Hematopoietic multipotent progenitor cell treated with erythropoietin and hydrocortisone succinate and interleukin-3 and kit ligand, for 17 days (in vitro differentiated cells): ENCODE measurements around the gene KLHDC8B.

Experiments
- DNase-seq: peaks from one replicate; pipeline ENCODE4 v3.0.0-alpha.2; 2015; ENCODE audit warnings: low spot score

The KLHDC8B gene

GRCh38 chr3:49158792-49159191 is 12.6 kb upstream of the KLHDC8B start:
- no peak for DNase-seq

DNA sequence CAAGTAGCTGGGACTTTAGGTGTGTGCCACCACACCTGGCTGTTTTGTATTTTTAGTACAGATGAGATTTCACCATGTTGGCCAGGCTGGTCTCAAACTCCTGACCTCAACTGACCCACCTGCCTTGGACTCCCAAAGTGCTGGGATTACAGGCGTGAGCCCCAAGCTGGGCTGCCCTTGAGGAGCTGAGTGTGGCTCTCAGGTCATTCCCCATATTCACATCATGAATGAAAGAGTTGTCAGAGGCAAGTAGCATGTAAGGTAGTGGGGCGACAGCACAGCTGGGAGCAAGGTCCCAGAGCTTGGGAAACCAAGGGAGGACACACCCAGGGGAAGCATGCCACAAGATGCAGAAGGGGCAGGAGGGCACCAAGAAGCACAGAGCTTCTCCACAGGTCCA is 10.2 kb upstream of the KLHDC8B start:
- DNase-seq: no peak

DNA sequence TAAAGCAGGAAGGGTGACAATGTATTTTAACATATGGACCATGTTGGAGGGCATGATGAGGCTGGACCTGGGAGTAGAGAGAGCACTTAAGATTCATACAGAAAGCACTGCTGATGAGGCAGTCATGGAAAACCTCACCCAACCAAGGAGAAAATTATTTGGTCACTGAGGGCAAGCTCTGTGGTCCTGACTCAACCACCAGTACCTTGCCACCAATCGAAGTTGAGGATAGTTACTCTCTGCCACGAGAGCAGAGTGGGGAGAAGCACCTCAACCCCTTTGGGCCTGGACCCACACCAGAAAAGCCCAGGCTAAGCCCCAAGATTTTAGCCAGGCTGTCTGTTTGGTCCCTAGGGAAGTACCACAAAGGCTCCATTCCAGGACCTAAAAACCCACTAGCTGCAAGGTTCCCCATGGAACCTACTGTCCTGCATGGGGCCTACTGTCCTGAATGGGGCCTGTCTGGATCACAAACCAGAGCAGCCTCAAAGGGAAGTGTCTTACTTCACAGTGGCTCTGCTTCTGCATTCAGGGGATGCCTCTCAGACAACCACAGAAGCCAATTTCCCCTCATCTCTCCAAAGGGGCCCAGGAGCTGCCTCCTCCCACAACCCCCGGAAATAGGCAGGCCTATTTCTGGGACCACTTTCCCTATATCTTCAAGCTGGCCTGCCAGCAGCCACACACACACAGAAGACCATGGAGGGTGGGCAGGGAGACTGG is 9.4 kb upstream of the KLHDC8B start:
- DNase-seq: no peak

- DNase-seq: no peak
Measured at GRCh38 chr3:49162751-49163419, 8.5 kb upstream of the KLHDC8B start.

DNA sequence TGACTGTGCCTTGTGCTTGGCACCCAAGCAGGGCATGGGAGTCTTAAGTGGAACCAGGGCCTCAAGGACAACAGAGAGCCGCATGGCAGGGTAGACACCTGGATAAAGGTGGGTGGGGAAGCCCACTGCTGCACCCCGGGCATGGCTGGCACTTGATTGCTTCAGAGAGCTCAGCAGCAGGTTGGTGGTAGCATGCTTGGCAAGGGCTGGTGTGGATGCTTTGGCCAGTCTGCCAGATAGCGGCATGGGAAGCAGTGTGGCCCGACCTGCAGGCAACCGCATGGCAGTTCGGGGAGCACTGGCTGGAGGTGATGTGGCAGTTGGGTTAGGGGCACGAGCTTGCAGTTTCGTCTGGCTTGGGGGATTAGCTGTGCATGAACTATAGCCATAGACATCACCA is 7.8 kb upstream of the KLHDC8B start:
- no peak for DNase-seq

DNA sequence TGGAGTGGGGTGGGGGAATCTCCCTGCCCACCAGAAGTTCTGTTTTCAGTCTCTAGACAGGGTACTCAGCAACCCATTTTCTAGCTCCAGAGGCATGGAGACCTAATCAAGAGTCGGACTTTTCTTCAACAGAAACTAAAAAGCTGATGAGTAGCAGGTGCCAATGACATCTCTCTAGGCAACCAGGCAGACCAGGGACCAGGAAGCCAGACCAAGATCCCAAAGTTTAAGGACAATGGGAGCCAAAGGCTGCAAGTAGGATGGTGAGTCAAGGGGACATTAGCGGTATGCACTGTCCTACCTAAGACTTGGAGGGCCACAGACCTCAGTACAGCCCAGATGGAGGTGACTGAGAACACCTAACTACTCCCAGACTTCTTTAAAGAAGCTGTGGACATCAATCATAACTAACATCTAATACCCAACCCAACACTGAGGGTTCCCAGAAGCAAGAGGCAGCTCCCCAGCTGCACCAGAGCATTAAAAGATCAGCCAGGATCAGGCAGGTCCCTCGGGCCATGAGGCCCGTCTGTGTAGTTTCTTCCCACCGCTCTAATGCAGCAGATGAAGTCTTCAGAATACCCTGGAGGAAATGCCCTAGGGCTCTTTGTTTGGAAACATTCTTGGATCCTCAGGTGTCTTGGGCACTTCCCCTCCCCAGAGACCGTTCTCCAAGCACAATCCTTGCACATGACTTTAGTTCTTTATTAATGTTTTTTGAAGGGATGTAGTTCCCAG is 6.2 kb upstream of the KLHDC8B start:
- no peak for DNase-seq

DNA sequence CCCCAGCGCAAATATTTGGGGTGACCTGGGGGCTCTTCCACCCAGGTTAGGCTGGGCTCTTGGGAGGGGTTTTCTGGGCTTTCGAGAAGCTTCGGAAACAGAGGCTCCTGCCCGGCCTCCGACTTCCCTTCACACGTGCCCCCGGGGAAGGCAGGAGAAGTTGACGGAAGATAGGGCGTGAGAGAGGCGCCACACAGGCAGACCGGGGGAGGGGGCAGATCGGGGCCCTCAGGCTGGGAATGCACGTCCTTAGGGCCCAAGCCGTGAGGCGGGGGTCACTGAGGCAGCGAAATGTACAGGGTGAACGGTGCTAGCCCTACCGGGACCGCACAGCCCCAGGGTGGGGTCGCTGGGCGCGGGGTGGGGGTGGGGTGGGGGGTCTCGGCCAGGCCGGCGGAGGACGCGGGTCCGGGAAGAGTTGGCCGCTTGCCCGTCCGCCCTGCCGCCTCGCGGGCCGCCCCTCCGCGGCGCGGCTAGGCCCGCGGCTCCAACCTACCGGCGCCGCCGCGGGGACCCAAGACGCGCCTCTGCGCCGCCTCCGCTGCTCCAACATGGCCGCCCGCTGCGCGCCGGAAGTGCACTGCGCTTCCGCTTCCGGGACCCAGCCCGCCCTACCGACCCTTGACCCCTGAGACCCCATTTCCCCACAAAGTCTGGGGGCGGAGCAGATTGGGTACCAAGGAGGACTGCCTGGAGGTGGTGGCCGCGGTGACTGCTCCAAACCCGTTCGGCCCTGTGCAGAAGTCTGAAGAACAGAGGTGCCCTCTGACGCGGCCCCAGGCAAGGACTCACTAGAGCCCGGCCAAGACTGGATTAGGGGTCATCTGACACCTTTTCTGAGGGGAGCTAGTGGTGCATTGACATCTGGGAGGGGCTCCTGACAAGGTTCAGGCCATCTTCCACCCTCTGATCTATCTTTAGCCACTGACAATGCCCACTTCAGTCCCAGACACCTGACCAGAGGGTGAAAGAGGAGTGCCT is 5.3 kb upstream of the KLHDC8B start, which contains the start of gene CCDC71:
Gene CCDC71, minus strand, starts transcription at position 561 of the 981 bp plus-strand sequence. CDS start 2,123 bp downstream, outside the sequence.
- peak; percentile 71 for DNase-seq

DNA sequence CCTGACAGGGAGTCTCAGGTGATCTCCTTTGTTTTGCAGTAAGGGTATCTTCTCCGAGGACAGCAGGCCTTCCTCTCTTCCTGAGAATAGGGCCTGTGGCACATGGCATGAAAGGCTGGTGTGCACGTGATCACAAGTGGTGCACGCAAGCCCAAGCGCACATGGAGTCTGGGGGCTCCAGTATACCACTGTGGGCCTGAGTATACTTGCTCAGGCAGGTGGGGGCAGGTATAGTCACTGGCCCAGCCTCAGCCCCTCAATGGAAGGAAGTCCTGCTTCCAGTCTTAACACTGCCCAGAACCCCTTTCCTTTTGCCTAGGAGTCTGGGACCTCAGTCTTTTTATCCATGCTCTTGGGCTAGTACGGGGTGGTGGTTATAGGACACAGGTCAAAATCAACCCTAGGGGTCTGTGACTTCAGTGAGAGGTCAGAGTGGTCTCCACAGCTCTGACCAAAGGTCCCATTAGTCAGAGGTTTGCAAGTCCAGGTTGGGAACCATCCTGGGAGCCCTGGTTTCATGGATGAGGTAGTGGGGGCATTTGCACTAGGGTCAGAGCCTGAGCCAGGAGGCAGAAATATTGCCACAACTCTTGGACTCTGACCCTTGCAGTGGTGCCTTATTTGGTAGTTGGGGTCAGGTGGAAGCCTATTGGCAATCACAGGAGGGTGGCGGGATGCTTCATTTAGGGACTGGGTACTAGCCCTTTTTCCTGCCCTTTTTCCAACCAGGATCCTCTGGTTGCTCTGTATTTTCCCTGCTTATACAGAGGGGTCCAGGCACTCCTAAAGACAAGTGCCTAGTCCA is 4.4 kb upstream of the KLHDC8B start:
- DNase-seq: no peak

- DNase-seq: no peak
Measured at GRCh38 chr3:49170744-49171118, 667 bp upstream of the KLHDC8B start.

DNA sequence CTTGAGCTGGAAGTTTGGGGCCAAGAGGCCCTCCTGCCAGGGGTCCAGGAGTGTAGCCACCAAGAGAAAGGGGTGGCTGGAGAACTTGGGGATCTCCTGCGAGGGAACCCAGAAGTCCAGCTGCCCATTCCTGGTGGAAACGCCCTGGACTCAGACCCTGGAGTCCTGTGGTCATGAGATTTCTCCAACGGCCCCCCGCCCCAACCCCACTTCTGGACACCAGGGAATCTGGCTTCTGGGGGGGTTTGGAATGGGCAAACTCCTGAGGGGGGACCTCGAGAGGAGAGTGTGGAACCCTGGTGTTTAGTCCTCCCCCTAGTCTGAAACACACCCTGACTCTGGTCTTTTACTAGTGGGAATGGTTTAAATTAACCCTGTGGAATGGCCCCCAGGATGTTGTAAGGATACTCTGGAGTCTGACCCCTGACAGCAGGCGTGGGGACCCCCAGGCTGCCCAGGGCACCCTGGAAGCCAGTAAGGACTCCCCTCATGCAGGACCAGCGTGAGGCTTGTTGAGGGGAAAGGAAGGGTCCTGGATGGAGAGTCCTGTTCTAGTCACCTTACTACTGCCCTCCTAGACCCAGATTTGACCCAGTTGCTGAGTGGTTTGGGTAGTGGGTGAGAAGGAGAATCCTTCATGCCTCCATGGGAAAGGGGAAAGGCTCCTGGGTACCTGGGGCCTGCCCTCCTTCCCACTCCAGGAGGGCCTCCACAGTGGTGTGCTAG is 540 bp downstream of the KLHDC8B start:
- peak; percentile 59 for DNase-seq

GRCh38 chr3:49172551-49173041 is 1.2 kb downstream of the KLHDC8B start:
- DNase-seq: no peak

DNA sequence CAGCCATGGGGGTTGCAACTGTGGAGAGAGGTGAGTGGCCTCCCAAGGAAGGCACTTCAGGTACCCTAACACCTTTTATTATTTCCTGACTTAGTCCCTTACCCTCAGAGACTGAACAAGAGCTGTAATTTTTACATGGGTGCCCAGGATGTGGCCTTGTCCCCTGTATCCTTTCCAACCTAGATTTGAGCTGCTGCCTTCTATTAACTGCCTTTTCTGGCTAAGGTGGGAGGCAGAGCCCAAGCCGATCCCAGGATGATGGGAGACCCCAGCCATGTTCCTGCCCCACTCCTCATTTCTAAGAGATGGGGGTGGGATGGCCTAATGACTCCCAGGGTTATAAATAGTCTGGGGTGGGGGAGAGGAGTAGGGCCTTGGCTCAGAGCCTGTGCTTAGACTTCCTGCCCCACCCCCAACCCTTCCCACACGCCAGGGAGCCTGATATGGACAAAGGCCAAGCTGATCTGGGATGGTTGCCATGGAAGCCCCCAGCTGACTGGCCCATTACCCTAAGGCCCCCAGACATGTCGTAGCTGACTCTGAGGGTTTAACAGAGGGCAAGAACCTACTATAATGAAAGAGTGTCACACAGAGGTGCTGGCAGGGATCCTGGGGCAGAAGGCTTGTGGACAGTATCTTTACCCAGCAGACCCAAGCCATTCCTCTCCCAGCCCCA is 1.9 kb downstream of the KLHDC8B start:
- peak; percentile 69 for DNase-seq

GRCh38 chr3:49173792-49174170 is 2.4 kb downstream of the KLHDC8B start:
- no peak for DNase-seq

- no peak for DNase-seq
Measured at GRCh38 chr3:49174397-49174985, 3.1 kb downstream of the KLHDC8B start.

GRCh38 chr3:49175530-49175929 is 4.1 kb downstream of the KLHDC8B start:
- no peak for DNase-seq

GRCh38 chr3:49177073-49177472 is 5.7 kb downstream of the KLHDC8B start:
- no peak for DNase-seq

DNA sequence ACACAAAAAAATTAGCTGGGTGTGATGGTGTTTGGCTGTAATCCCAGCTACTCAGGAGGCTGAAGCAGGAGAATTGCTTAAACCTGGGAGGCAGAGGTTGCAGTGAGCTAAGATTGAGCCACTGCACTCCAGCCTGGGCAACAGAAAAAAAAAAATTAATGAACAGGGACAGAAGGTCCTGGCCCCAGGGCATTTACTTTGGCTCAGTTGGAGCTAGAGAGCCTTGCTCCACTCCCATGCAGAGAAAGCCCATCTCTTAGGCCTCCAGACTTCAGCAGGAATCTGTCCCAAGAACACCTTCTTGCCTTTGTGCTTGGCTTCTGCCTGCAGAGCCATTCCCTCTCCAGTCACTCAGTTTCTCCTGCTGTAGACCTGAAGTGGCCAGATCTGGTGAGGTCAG is 8.7 kb downstream of the KLHDC8B start:
- DNase-seq: no peak

GRCh38 chr3:49181351-49181750 is 10.0 kb downstream of the KLHDC8B start:
- no peak for DNase-seq

DNA sequence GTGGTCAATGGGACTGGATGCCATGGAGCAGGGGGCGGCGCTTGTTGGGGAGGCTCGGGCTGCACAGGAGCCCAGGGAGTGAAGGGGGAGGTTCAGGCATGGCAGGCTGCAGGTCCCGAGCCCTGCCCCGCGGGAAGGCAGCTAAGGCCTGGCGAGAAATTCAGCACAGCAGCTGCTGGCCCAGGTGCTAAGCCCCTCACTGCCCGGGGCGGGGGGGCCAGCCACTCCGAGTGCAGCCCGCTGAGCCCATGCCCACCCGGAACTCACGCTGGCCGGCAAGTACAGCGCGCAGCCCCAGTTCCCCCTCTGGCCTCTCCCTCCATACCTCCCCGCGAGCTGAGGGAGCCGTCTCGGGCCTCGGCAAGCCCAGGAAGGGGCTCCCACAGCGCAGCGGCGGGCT is 11.3 kb downstream of the KLHDC8B start:
- no peak for DNase-seq
